ENCODE measurements around the gene BSDC1. TPM values are rescaled to one million over a fixed set of nuclear protein-coding genes. Genes with fewer than 3 reads are reported as not detected.
A peak's percentile ranks its signal among the peaks of the same experiment; 100 is the strongest.
"Not testable (repeated sequence)": the region's sequence is repeated elsewhere in the genome, so short reads cannot be mapped to it uniquely, and the experiment has no call there.

Gene BSDC1
- total RNA-seq, 1 experiment from 2014 or later: 24.2 TPM

- no peak for DNase-seq (ENCODE audit: extremely low read depth, low read depth)
These were observed 33.0 kb downstream of the BSDC1 start for GRCh38 chr1:32361308-32361673.

DNA sequence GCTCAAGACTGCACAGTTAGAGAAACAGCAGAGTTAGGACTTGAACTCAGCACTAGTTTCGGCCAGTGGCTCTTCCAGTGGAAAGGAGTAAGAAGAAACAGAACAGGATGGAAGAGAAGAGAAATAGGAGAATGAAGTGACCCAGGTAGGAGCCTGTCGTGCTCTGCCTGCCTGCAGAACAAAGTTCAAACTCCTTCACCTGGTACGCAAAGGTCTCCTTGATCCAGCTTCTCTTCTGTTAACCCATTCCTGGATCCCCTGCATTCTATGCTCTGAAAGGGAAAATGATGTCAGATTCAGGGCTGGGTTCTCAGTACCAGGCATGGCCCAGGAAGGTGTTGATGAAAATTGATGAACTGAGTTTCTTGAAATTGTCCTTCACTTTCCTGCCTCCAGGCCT lies 35.8 kb downstream of the BSDC1 start:
- DNase-seq (ENCODE audit: extremely low read depth, low read depth): no peak

- DNase-seq (ENCODE audit: extremely low read depth, low read depth): no peak
These were observed 36.6 kb downstream of the BSDC1 start for GRCh38 chr1:32357614-32358013.

- no peak for DNase-seq (ENCODE audit: extremely low read depth, low read depth)
These were observed 37.8 kb downstream of the BSDC1 start for GRCh38 chr1:32356478-32356877.

GRCh38 chr1:32355778-32356177 lies 38.5 kb downstream of the BSDC1 start:
- not testable (repeated sequence) for DNase-seq (ENCODE audit: extremely low read depth, low read depth)

DNA sequence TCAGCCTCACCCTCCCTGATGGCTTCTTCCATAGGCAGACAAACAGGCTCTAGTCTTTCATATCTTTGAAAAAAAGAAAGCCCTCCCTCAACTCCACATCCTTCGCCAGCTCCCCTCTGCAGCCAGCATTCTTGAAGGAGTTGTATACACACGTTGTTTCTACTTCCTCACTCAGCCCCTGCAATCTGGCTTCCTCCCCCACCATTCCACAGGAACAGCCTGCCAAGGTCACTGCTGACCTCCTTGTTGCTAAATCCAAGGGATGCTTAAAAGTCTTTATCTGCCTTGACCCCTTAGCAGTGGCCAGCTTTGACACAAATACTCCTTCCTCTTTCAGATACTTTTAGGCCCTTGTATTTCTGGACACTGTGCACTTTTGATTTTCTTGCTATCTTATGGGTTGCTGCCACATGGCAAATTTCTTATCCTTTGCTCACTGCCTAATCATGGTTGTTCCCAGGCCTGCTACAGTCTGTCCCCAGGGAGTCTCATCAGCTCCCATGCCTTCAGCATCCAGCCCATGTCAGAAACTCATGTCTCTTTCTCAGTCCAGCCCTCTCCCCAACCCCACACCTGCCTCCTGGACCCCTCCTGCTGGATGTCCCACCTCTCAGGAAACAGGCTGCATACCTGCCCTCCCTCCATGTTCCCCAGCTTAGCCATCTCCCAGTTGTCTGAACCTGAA lies 40.2 kb downstream of the BSDC1 start:
- no peak for DNase-seq (ENCODE audit: extremely low read depth, low read depth)

DNA sequence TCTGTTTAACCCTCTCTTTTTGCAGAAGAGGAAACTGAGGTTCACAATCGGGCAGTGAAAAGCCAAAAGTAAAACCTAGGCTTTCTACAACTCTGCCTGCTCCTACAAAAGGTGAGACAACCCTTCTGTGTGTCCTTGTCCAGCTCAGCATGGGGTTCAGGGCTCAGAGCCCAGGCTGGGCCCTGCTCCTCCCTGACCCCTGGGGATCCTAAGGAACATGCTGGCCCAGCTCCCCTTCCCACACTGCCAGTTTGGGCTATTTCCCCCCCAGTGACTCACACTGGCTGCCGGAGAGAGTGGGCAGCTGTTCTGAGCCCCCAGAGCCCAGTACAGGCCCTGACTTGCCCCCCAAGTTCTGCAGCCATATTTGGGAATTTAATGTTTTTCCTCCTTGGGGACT lies 40.8 kb downstream of the BSDC1 start:
- no peak for DNase-seq (ENCODE audit: extremely low read depth, low read depth)

- no peak for DNase-seq (ENCODE audit: extremely low read depth, low read depth)
These were observed 41.3 kb downstream of the BSDC1 start for GRCh38 chr1:32352831-32353383.

DNA sequence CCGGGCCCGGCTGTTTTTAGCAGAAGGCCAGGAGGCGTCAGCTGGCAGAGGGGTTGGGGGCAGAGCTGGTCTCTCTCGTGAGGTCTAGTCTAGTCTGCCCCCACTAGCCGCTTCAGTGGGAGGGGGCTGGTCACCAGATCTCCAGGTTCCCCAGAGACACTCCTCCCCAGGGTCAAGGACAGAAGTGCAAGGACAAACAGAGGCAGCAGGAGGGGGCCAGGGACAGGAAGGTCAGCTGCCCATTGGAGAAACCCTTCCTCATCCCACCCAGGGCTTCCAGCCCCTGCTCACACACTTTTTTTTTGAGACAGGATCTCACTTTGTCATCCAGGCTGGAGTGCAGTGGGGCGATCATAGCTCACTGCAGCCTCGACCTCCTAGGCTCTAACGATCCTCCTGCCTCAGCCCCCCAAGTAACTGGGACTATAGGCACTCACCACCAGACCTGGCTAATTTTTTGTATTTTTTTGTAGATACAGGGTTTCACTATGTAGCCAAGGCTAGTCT lies 41.9 kb downstream of the BSDC1 start:
- DNase-seq (ENCODE audit: extremely low read depth, low read depth): no peak

GRCh38 chr1:32351399-32352238 lies 42.6 kb downstream of the BSDC1 start:
- DNase-seq (ENCODE audit: extremely low read depth, low read depth): peak; percentile 88

DNA sequence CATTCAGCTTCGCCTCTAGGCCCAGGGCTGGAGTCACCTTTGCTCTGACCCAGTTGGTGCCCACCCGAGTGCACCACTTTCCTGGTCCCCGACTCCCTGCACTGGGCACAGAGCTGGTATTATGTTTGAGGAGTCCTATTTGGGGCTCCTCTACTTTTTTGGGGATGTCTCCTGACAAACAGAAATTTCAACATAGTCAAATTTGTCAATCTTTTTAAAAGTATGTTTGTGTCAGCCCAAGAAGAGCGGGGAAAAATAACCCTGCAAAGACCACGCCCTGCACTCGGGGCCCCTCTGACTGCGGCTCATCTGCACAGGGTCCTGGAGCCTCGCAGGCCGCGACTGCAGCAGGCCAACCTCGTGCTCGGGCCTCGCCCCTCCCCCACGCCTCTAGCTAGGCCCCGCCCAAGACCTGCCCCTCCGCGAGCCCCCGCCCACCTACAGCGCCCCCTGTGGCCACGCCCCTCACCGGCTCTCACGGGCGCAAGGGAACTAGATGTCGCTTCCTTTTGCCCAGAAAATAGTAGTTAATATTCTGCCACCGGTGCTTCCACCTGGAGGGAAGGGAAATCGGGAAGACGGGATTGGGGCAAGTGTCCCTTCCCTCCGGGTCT lies 43.3 kb downstream of the BSDC1 start:
- DNase-seq (ENCODE audit: extremely low read depth, low read depth): peak; percentile 47

GRCh38 chr1:32349211-32349708 lies 45.0 kb downstream of the BSDC1 start:
- no peak for DNase-seq (ENCODE audit: extremely low read depth, low read depth)

- DNase-seq (ENCODE audit: extremely low read depth, low read depth): no peak
These were observed 47.6 kb downstream of the BSDC1 start for GRCh38 chr1:32346532-32347157.

- no peak for DNase-seq (ENCODE audit: extremely low read depth, low read depth)
These were observed 48.9 kb downstream of the BSDC1 start for GRCh38 chr1:32345289-32345827.

- no peak for DNase-seq (ENCODE audit: extremely low read depth, low read depth)
These were observed 51.5 kb downstream of the BSDC1 start for GRCh38 chr1:32342704-32343103.

DNA sequence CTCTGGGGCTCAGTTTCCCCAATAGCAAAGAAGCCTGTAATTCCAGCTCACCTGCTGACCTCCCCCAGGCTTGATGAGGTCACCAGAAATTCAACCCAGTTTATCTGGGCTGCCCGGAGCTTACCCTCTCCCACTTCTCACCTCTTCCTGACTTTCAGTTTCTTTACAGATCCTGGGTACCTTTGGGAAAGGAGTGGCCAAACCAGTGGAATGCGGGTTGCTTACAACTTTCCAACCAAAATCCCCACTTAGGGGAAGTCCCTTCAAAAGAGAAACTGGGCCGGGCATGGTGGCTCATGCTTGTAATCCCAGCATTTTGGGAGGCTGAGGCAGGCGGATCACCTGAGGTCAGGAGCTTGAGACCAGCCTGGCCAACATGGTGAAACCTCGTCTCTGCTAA lies 52.3 kb downstream of the BSDC1 start:
- DNase-seq (ENCODE audit: extremely low read depth, low read depth): no peak

DNA sequence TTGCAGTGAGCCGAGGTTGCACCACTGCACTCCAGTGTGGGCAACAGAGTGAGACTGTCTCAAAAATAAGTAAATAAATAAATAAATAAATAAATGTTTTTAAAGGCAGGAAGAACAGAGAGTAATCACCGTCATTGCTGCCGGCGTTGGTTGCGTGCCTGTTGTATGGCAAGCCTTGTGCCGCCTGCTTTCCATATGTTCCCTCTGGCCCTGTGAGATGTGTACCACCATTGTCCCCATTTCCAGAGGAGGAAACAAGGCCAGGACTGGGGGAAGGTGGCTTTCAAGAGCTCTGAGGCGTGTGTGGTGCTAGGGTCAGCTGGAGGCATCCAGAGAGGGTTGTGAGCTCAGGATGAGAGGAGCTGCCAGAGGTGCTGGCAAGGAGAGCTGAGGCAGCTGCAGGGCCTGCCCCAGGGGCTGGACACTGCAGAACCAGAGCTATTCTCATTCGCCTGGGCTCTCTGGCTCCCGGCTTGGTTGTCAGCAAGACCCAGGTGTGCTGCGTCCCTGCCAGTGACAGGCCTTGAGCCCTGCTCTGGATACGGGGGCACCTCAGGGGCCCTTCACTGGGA lies 53.0 kb downstream of the BSDC1 start:
- no peak for DNase-seq (ENCODE audit: extremely low read depth, low read depth)

DNA sequence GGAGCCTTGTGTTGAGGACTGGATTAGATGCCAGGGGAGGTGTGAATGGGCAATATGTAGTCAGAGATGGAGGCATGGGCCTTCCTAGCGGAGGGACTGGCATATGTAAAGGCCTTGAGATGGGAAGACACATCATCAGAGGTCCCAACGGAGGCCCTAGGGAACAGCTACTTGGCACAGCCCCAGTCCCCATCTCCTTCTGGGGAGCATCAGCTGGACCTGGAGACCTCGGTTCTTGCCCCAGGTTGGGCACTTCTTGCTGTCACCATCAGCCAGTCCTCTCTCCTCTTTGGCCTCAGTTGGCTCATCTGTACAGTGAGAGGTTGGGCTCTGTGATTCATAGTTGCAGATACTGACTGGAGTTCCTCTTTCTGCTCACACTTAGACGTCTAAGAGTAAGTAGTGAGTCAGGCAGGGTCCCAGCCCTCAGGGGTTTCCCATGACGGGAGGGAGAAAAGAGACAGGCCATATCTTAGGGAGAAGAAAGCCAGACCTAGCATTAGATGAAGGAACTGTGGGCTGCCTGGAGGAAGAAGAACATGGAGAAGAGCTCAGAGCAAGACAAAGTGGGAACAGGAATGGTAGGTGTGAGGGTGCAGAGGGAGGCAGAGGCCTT lies 54.8 kb downstream of the BSDC1 start:
- DNase-seq (ENCODE audit: extremely low read depth, low read depth): no peak

- no peak for DNase-seq (ENCODE audit: extremely low read depth, low read depth)
These were observed 55.5 kb downstream of the BSDC1 start for GRCh38 chr1:32338637-32339145.
